Right lobe of liver (tissue), 4 donors: ENCODE measurements around the gene INIP.

ENCODE experiments used
- CTCF ChIP-seq, 4 donors: fragments of 200-600 bp in 3 of 4; fragments of 450-650 bp in 1 of 4; IDR thresholded peaks; one replicate each; pipeline versions ENCODE4 v1.5.1 to v1.8.0; 2016 to 2022; ENCODE audit warnings: antibody characterized with exemption in 4 of 4, mild to moderate bottlenecking in 2 of 4
- POLR2A ChIP-seq: fragments of 450-650 bp; IDR thresholded peaks from one replicate; pipeline ENCODE4 v1.6.1; 2017; ENCODE audit warnings: antibody characterized with exemption, mild to moderate bottlenecking
- donor health status: DM: no; HTN: no; CAD: no.
- donor health status: DM: no; HTN: no; CAD: no.
- donor health status: DM: no; HTN: yes; CAD: no.

GRCh38 chr9:112703304-112703703 is 14.6 kb downstream of the INIP start:
- TF ChIP-seq CTCF (IDR thresholded peaks at IDR 0.05) (no peak), POLR2A (no peak)
